Measurements from ENCODE around the gene DYRK1B. TPM values are rescaled to one million over a fixed set of nuclear protein-coding genes. Genes with fewer than 3 reads are reported as not detected.

The DYRK1B gene
- total and polyA plus RNA-seq, 2 donors (not counting 1 experiment from before 2014, with no cell fraction given) = 26.1 to 36.6 TPM

DNA sequence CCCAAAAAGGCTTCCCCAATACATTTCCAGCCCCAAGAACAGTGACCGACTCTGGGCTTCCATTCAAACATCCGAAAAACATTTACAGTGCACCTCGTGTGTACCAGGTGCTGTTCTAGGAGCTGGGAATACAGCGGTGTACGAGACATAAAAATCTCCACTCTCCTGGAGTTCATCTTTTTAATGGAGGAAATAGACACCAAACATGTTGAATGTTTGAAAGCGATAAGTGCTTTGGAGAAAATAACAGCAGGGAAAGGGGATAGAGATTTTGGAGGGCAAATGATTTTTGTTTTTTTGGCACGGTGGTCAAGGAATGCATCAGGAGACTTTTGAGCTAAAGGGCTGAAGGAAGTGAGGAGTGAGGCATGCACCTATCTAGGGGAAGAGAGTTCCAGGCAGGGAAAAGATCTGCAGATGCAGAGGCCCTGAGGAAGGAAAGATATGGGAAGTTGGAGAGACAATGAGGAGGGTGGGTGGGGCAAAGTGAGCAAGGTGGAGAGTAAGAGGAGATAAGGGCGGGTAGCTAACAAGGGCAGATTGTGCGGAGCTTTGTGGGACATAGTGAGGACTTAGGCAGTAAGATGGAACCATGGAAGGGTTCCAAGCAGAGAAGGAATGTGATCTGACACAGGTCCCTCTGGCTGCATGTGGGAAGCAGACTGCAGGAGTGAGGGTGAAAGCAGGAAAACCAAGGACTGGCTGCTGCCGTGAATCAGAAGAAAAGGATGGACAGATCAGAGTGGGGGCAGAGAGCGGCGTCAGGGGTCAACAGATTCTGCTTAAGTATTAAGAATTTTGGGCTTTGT lies 12.9 kb upstream of the DYRK1B start:
- WGBS (ENCODE audit: insufficient coverage) = 53% methylated on average over 8 of the region's 12 CpGs
- peak; percentile 27 for DNase-seq
- intact Hi-C loops (cut with micrococcal nuclease) = loop anchor here (1.0 kb wide), 3 partner anchors 14 to 124 kb away; partner anchors contain the start of gene PSMC4
- peak overlapping the region; percentile 13 to 91 (median 89) for H3K4me3 ChIP-seq (ENCODE audit: control extremely low read depth in 1 of 5, extremely low read depth in 1 of 5, insufficient read depth in 1 of 5, low read depth in 2 of 5, low read length in 4 of 5)
- H3K4me1 Mint-ChIP-seq = peaks cover 46% of the 10 kb centered on the region
- no peaks in the 10 kb centered on the region for H3K9me3 Mint-ChIP-seq (ENCODE audit: insufficient read depth)
- H3K79me2 ChIP-seq (ENCODE audit: control insufficient read depth, insufficient read depth, low read length) = peaks cover 42% of the 10 kb centered on the region
- peak overlapping the region; percentile 87 for H3K4me2 ChIP-seq (replicated peaks; ENCODE audit: low read depth, low read length, poor library complexity, severe bottlenecking)
- TF ChIP-seq EZH2 (IDR thresholded peaks at IDR 0.05; ENCODE audit: borderline replicate concordance, insufficient read depth, low read depth, low read length, poor library complexity, severe bottlenecking) = no peak
- TF ChIP-seq, protein P1, sequence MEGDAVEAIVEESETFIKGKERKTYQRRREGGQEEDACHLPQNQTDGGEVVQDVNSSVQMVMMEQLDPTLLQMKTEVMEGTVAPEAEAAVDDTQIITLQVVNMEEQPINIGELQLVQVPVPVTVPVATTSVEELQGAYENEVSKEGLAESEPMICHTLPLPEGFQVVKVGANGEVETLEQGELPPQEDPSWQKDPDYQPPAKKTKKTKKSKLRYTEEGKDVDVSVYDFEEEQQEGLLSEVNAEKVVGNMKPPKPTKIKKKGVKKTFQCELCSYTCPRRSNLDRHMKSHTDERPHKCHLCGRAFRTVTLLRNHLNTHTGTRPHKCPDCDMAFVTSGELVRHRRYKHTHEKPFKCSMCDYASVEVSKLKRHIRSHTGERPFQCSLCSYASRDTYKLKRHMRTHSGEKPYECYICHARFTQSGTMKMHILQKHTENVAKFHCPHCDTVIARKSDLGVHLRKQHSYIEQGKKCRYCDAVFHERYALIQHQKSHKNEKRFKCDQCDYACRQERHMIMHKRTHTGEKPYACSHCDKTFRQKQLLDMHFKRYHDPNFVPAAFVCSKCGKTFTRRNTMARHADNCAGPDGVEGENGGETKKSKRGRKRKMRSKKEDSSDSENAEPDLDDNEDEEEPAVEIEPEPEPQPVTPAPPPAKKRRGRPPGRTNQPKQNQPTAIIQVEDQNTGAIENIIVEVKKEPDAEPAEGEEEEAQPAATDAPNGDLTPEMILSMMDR (IDR thresholded peaks at IDR 0.05) = no peak
- peak overlapping the region; percentile 95 for H3K4me3 Mint-ChIP-seq
- peaks cover 29% of the 10 kb centered on the region for H4K20me1 ChIP-seq (ENCODE audit: control insufficient read depth, insufficient read depth, low read length, poor library complexity, severe bottlenecking)
- peak overlapping the region; percentile 73 to 88 for H3K27ac ChIP-seq (ENCODE audit: low read length in 2 of 2)
- no peaks in the 10 kb centered on the region for H3K36me3 ChIP-seq (replicated peaks in 1 of 2; ENCODE audit: control extremely low read depth in 1 of 2, control insufficient read depth in 1 of 2, extremely low read depth in 1 of 2, insufficient read depth in 2 of 2, low read length in 1 of 2)
- H2AFZ ChIP-seq (ENCODE audit: insufficient read depth, low read depth, low read length, poor library complexity, severe bottlenecking) = peak overlapping the region; percentile 89
- H3K9ac ChIP-seq (ENCODE audit: low read length) = peak overlapping the region; percentile 84
- peaks cover 4% of the 10 kb centered on the region for H3K27me3 Mint-ChIP-seq
- ChIA-PET CTCF (interaction anchor here (1.0 to 8.1 kb wide), 6 partner anchors 9 to 295 kb away, joined by 3 to 159 read pairs (median 40); partner anchors contain the start of genes DYRK1B and PSMC4), POLR2A (interaction anchor here (1.6 kb wide), 1 partner anchor 13 kb away, joined by 21 read pairs; the partner anchor contains the start of gene DYRK1B)
- H3K9me3 ChIP-seq (ENCODE audit: control extremely low read depth in 1 of 3, control insufficient read depth in 2 of 3, insufficient read depth in 1 of 3, low read length in 2 of 3) = no peaks in the 10 kb centered on the region
- peak overlapping the region; percentile 96 for H3K27ac Mint-ChIP-seq
- H3K4me1 ChIP-seq (ENCODE audit: control insufficient read depth in 2 of 2, insufficient read depth in 2 of 2, low read length in 2 of 2) = peaks cover 27 to 37% of the 10 kb centered on the region in 2 donors
- H3K27me3 ChIP-seq (replicated peaks in 1 of 4; ENCODE audit: control extremely low read depth in 1 of 4, control insufficient read depth in 3 of 4, insufficient read depth in 4 of 4, low read length in 3 of 4) = peaks cover 0 to 2% (median 0%) of the 10 kb centered on the region in 4 experiments
- no peak for ATAC-seq (ENCODE audit: low read depth)
